Effector CD8-positive, alpha-beta T cell (primary cell): Measurements from ENCODE around the gene MT1HL1.
"Not testable (repeated sequence)": the region's sequence is repeated elsewhere in the genome, so short reads cannot be mapped to it uniquely, and the experiment has no call there.

Experiments used
- DNase-seq: peaks from one replicate; lab custom pipeline; 2025; lab: John Stamatoyannopoulos, UW

The MT1HL1 gene

GRCh38 chr1:236975461-236975860 lies 28.8 kb downstream of the MT1HL1 start:
- DNase-seq, result no peak

GRCh38 chr1:236974025-236974424 lies 30.2 kb downstream of the MT1HL1 start:
- not testable (repeated sequence) for DNase-seq

GRCh38 chr1:236966636-236967035 lies 37.6 kb downstream of the MT1HL1 start:
- DNase-seq, result no peak

- DNase-seq, result no peak
These were observed 40.3 kb downstream of the MT1HL1 start for GRCh38 chr1:236963920-236964319.

GRCh38 chr1:236959112-236959511 lies 45.1 kb downstream of the MT1HL1 start:
- no peak for DNase-seq

- DNase-seq, result no peak
These were observed 47.0 kb downstream of the MT1HL1 start for GRCh38 chr1:236957235-236957634.
